Measurements from ENCODE around the gene FAM13B. TPM values are rescaled to one million over a fixed set of nuclear protein-coding genes. Genes with fewer than 3 reads are reported as not detected.

Gene FAM13B
- total and polyA plus RNA-seq, 2 of the 8 experiments (the other 6 are each of a cell fraction or from before 2014, with no cell fraction given), result 6.4 to 17.0 TPM

DNA sequence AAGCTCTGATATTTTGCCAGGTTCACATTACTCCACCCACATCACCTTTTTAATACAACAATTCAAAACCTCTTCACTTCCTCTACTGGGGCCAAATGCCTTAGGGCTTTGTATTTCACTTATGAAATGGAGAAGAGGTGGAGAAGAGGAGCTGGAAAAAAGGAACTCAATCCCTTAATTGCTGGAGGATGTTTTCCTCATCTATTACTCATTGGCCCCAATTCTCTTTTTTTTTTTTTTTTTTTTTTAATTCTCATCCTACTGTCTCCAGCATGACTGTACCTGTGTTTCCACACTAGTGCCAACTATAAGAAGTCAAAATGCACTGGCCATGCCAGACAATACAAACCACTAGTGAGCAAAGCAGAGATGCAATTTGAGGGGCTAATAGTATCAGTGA, 20.9 kb downstream of the FAM13B start:
- Histone ChIP-seq H2BK20ac (ENCODE audit: low read length) (no peak overlapping the region), H3K4me3 (ENCODE audit: extremely low read depth in 1 of 4, insufficient read depth in 2 of 4, low read depth in 3 of 4, low read length in 4 of 4) (no peak overlapping the region), H3K27me3 (replicated peaks in 1 of 4; ENCODE audit: control insufficient read depth in 3 of 4, extremely low read depth in 1 of 4, insufficient read depth in 3 of 4, low read length in 3 of 4) (no peaks in the 10 kb centered on the region), H2BK5ac (ENCODE audit: low read depth, low read length) (no peak overlapping the region), H4K20me1 (replicated peaks in 1 of 2; ENCODE audit: control insufficient read depth in 1 of 2, insufficient read depth in 2 of 2, low read length in 2 of 2) (peaks cover 0 to 7% of the 10 kb centered on the region in 2 experiments), H3K23me2 (ENCODE audit: low read depth, low read length) (no peaks in the 10 kb centered on the region), H3K79me1 (ENCODE audit: low read depth, low read length) (no peaks in the 10 kb centered on the region; the same call in 1 of the 2 replicates), H3K4me2 (ENCODE audit: insufficient read depth in 1 of 2, low read depth in 2 of 2, low read length in 2 of 2) (no peak overlapping the region), H3K9me3 (ENCODE audit: insufficient read depth in 2 of 2, low read depth in 1 of 2, low read length in 1 of 2) (no peaks in the 10 kb centered on the region), H2BK15ac (ENCODE audit: low read length) (no peak overlapping the region), H2BK12ac (ENCODE audit: low read depth, low read length) (no peak overlapping the region), H2AK5ac (ENCODE audit: low read depth, low read length) (no peak overlapping the region), H2BK120ac (replicated peaks; ENCODE audit: low read depth, low read length) (no peak overlapping the region), H3K36me3 (ENCODE audit: control insufficient read depth in 2 of 4, insufficient read depth in 4 of 4, low read length in 3 of 4) (peaks cover 0 to 51% (median 22%) of the 10 kb centered on the region in 4 experiments; a peak in 4 of 8 replicates), H3K9ac (replicated peaks in 1 of 4; ENCODE audit: extremely low read depth in 1 of 4, low read depth in 3 of 4, low read length in 3 of 4) (no peak overlapping the region), H3K23ac (ENCODE audit: insufficient read length) (no peak overlapping the region), H2AFZ (ENCODE audit: low read length) (no peak overlapping the region), H4K8ac (ENCODE audit: extremely low read depth, insufficient read depth, low read length) (no peak overlapping the region), H3K27ac (ENCODE audit: low read depth, low read length) (no peak overlapping the region), H4K91ac (replicated peaks; ENCODE audit: insufficient read length, low read length) (no peak overlapping the region), H3K4me1 (replicated peaks in 1 of 4; ENCODE audit: control insufficient read depth in 3 of 4, insufficient read depth in 4 of 4, low read length in 3 of 4) (no peaks in the 10 kb centered on the region), H3K4ac (replicated peaks; ENCODE audit: insufficient read length, low read depth, low read length) (no peak overlapping the region), H4K5ac (ENCODE audit: insufficient read length, low read depth, low read length) (no peak overlapping the region), H3K56ac (replicated peaks; ENCODE audit: insufficient read length, low read depth, low read length) (no peak overlapping the region), H3K18ac (ENCODE audit: extremely low read depth, low read length) (no peak overlapping the region), H3K14ac (ENCODE audit: insufficient read length) (no peak overlapping the region), H3K79me2 (ENCODE audit: control insufficient read depth in 1 of 2, insufficient read depth in 2 of 2, low read length in 2 of 2) (peaks cover 0 to 22% of the 10 kb centered on the region in 2 experiments; a peak in 1 of 4 replicates)
- no peak for TF ChIP-seq SIRT6 (IDR thresholded peaks at IDR 0.05; ENCODE audit: low read length)
- TF ChIP-seq POLR2AphosphoS5 (IDR thresholded peaks at IDR 0.05; ENCODE audit: low read depth, low read length), result no peak
- CTCF ChIA-PET (ENCODE audit: partially characterized antibody), result interaction anchor here (1.2 kb wide), 1 partner anchor 65 kb away, joined by 4 read pairs; no protein-coding TSS in a partner anchor
- FAIRE-seq (no peak), DNase-seq (ENCODE audit: low read depth in 1 of 2, low spot score in 2 of 2) (no peak)
- POLR2A ChIA-PET (ENCODE audit: partially characterized antibody), result interaction anchor here (0.8 kb wide), 1 partner anchor 16 kb away, joined by 6 read pairs; no protein-coding TSS in a partner anchor

Data from H1 (cell line).